ENCODE results near the gene PAX3. TPM values are rescaled to one million over a fixed set of nuclear protein-coding genes. Genes with fewer than 3 reads are reported as not detected.

PAX3 gene
- total and polyA plus RNA-seq, 9 of the 15 experiments (the other 6 are each of a cell fraction or from before 2014, with no cell fraction given) = not detected

- Histone ChIP-seq H3K9me1 (ENCODE audit: control insufficient read depth, insufficient read depth, low read length) (no peaks in the 10 kb centered on the region), H3K4me2 (ENCODE audit: insufficient read depth, low read length) (no peak overlapping the region), H3K4me3 (no peak overlapping the region), H3K36me3 (ENCODE audit: control insufficient read depth, insufficient read depth, low read length) (no peaks in the 10 kb centered on the region), H2AFZ (ENCODE audit: low read depth, low read length) (no peak overlapping the region), H3K9me3 (replicated peaks; ENCODE audit: control insufficient read depth, insufficient read depth, low read depth, low read length) (no peaks in the 10 kb centered on the region), H3K79me2 (ENCODE audit: control insufficient read depth, insufficient read depth, low read length) (no peaks in the 10 kb centered on the region), H3K9ac (ENCODE audit: insufficient read depth in 1 of 2, low read depth in 2 of 2, low read length in 2 of 2) (no peak overlapping the region), H4K20me1 (replicated peaks; ENCODE audit: control insufficient read depth, insufficient read depth, low read length) (no peaks in the 10 kb centered on the region), H3K27me3 (ENCODE audit: control insufficient read depth in 2 of 2, insufficient read depth in 2 of 2, low read length in 2 of 2) (peaks cover 0 to 4% of the 10 kb centered on the region in 2 experiments; a peak in 1 of 5 replicates), H3K4me1 (replicated peaks in 1 of 2; ENCODE audit: control insufficient read depth in 2 of 2, insufficient read depth in 2 of 2, low read length in 2 of 2) (no peaks in the 10 kb centered on the region), H3K27ac (ENCODE audit: extremely low read depth, low read depth, low read length) (no peak overlapping the region)
- POLR2A ChIA-PET = no interaction called here
- CTCF ChIA-PET (ENCODE audit: low intra/inter-chr PET ratio) = no interaction called here
- WGBS (ENCODE audit: insufficient coverage, low coverage, missing lambda C conversion rate) = 0% methylated on average over 4 of the region's 4 CpGs
- intact Hi-C loops (cut with micrococcal nuclease) = no loop called here
- no peak for FAIRE-seq
- DNase-seq (ENCODE audit: extremely low read depth in 1 of 4, low spot score in 3 of 4) = no peak
- TF ChIP-seq MCM3 (IDR thresholded peaks at IDR 0.05) = no peak
- TF ChIP-seq PHF20 (IDR thresholded peaks at IDR 0.05; ENCODE audit: partially characterized antibody) = no peak
- TF ChIP-seq ZHX1 (conservative IDR thresholded peaks at IDR 0.05; ENCODE audit: low read length) = no peak
- in situ Hi-C loops (cut with MboI) = no loop called here
- BruUV-seq (replicated peaks) = no TSS peak
- no peak for ATAC-seq
Observed at GRCh38 chr2:222287862-222288479, 10.8 kb downstream of the PAX3 start.
